Natural killer cell (primary cell): ENCODE data around the gene BNIP3. TPM values are rescaled to one million over a fixed set of nuclear protein-coding genes. Genes with fewer than 3 reads are reported as not detected.

Source experiments
- ATAC-seq, 3 donors: fragments of 150-1000 bp in 2 of 3; fragments of 200-7000 bp in 1 of 3; cut with Tn5 transposase; 1 replicate in 1 of 3; 2 replicates in 2 of 3; pipeline ENCODE4 v1.10.0; 2021; ENCODE audit warnings: mild to moderate bottlenecking in 2 of 3, moderate library complexity in 2 of 3
- DNase-seq, 2 donors: peaks; one replicate each; pipeline versions ENCODE4 v3.0.0 to v3.0.0-alpha.2; 2013 to 2021; ENCODE audit warnings: mixed read lengths in 1 of 2
- H3K27ac ChIP-seq: one replicate; pipeline ENCODE4 v1.5.1; 2013; ENCODE audit warnings: mild to moderate bottlenecking, low read length
- H3K27me3 ChIP-seq: one replicate; pipeline ENCODE4 v1.6.1; 2013; ENCODE audit warnings: low read length; ENCODE audit not compliant: control insufficient read depth, insufficient read depth
- H3K36me3 ChIP-seq: one replicate; pipeline ENCODE4 v1.6.1; 2013; ENCODE audit warnings: low read length; ENCODE audit not compliant: control insufficient read depth, insufficient read depth
- H3K4me1 ChIP-seq: one replicate; pipeline ENCODE4 v1.6.1; 2013; ENCODE audit warnings: low read length; ENCODE audit not compliant: control insufficient read depth, insufficient read depth
- H3K4me3 ChIP-seq: one replicate; pipeline ENCODE4 v1.5.1; 2013; ENCODE audit warnings: low read length
- H3K9me3 ChIP-seq: one replicate; pipeline ENCODE4 v1.6.1; 2013; ENCODE audit warnings: low read length; ENCODE audit not compliant: control insufficient read depth, insufficient read depth
- H3K27ac Mint-ChIP-seq, 2 donors: one replicate each; pipeline ENCODE4 v1.8.0; 2022; ENCODE audit warnings: mild to moderate bottlenecking in 2 of 2, mixed read lengths in 2 of 2, moderate library complexity in 1 of 2
- H3K27me3 Mint-ChIP-seq, 2 donors: one replicate each; pipeline ENCODE4 v1.8.0; 2022; ENCODE audit warnings: low read depth in 2 of 2, mixed read lengths in 2 of 2
- H3K36me3 Mint-ChIP-seq: one replicate; pipeline ENCODE4 v1.8.0; 2022; ENCODE audit warnings: mixed read lengths
- H3K4me1 Mint-ChIP-seq, 2 donors: one replicate each; pipeline ENCODE4 v1.8.0; 2022; ENCODE audit warnings: mixed read lengths in 2 of 2
- H3K4me3 Mint-ChIP-seq: one replicate; pipeline ENCODE4 v1.8.0; 2022; ENCODE audit warnings: mild to moderate bottlenecking, moderate library complexity, mixed read lengths
- H3K9me3 Mint-ChIP-seq, 2 donors: one replicate each; pipeline ENCODE4 v1.8.0; 2022; ENCODE audit warnings: mixed read lengths in 2 of 2
- WGBS: methylation state at CpG from one replicate; pipeline ENCODE4 v1.1.7; 2013; ENCODE audit warnings: missing lambda C conversion rate; ENCODE audit not compliant: insufficient coverage; 5-methylcytosine and 5-hydroxymethylcytosine counted together
- intact Hi-C: fragments of 100-400 bp; cut with micrococcal nuclease; formaldehyde crosslinking; loops from one replicate; pipeline ENCODE4 v1.14.2; 2022
- total RNA-seq, 4 donors: library from RNA; stranded (reverse); fragments of 120-200 nt in 1 of 4; gene quantifications; one replicate each; pipeline versions ENCODE4 v1.2.3 to v1.2.4, GENCODE V29; 2013 to 2022
- TF ChIP-seq, protein P1 (sequence below): fragments of 200-600 bp; IDR thresholded peaks from one replicate; pipeline ENCODE4 v1.8.0; 2022; ENCODE audit warnings: antibody characterized with exemption

BNIP3 gene
- total RNA-seq, 3 donors from 2014 or later (not counting 1 experiment from before 2014, with no cell fraction given): 9.9 to 12.9 (median 12.1) TPM

DNA sequence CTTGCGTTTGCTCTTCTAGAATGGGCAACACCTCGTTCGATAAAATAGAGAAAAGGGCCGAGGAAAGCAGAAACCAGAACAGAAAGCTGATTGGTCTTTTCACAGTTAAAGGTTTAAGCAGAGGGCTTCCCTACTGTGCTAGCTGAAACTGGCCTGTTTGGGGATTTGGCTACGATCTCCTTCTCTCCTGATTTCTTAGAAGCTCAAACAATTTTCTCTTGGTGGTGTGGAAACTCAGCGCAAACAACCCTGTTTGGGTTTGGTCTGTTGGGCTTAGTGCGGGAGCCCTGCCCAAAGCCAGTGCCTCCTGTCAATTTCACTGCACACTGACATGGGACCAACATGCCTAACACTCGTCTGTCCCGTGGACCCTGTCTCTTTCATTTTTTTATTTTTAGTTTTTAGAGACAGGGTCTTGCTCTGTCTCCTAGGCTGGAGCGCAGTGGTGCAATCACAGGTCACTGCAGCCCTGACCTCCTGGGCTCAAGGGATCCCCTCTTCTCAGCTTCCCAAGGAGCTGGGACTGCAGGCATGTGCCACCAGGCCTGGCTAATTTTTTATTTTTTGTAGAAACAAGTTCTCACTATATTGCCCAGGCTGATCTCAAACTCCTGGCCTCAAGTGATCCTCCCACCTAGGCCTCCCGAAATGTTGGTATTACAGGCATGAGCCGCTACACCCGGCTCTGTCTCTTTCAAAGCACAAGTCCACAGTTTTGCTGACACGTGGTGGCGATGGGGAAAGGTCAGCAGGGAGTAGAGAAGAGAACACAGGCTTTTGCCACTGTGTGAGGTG lies 16.5 kb upstream of the BNIP3 start:
- H3K9me3 Mint-ChIP-seq: no peaks in the 10 kb centered on the region
- H3K27me3 Mint-ChIP-seq: peaks cover 12 to 13% of the 10 kb centered on the region in 2 donors
- intact Hi-C loops: no loop called here
- no peak for ATAC-seq
- TF ChIP-seq, protein P1, sequence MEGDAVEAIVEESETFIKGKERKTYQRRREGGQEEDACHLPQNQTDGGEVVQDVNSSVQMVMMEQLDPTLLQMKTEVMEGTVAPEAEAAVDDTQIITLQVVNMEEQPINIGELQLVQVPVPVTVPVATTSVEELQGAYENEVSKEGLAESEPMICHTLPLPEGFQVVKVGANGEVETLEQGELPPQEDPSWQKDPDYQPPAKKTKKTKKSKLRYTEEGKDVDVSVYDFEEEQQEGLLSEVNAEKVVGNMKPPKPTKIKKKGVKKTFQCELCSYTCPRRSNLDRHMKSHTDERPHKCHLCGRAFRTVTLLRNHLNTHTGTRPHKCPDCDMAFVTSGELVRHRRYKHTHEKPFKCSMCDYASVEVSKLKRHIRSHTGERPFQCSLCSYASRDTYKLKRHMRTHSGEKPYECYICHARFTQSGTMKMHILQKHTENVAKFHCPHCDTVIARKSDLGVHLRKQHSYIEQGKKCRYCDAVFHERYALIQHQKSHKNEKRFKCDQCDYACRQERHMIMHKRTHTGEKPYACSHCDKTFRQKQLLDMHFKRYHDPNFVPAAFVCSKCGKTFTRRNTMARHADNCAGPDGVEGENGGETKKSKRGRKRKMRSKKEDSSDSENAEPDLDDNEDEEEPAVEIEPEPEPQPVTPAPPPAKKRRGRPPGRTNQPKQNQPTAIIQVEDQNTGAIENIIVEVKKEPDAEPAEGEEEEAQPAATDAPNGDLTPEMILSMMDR: no peak
- H3K27ac Mint-ChIP-seq: no peak overlapping the region
- H3K27ac ChIP-seq: no peak overlapping the region
- DNase-seq: no peak
- no peak overlapping the region for H3K4me3 ChIP-seq
- H3K4me3 Mint-ChIP-seq: no peak overlapping the region
- 82% methylated on average over 15 of the region's 15 CpGs for WGBS
- no peaks in the 10 kb centered on the region for H3K9me3 ChIP-seq
- no peaks in the 10 kb centered on the region for H3K4me1 ChIP-seq
- H3K36me3 Mint-ChIP-seq: no peaks in the 10 kb centered on the region
- no peaks in the 10 kb centered on the region for H3K4me1 Mint-ChIP-seq
- no peaks in the 10 kb centered on the region for H3K27me3 ChIP-seq
- no peaks in the 10 kb centered on the region for H3K36me3 ChIP-seq

DNA sequence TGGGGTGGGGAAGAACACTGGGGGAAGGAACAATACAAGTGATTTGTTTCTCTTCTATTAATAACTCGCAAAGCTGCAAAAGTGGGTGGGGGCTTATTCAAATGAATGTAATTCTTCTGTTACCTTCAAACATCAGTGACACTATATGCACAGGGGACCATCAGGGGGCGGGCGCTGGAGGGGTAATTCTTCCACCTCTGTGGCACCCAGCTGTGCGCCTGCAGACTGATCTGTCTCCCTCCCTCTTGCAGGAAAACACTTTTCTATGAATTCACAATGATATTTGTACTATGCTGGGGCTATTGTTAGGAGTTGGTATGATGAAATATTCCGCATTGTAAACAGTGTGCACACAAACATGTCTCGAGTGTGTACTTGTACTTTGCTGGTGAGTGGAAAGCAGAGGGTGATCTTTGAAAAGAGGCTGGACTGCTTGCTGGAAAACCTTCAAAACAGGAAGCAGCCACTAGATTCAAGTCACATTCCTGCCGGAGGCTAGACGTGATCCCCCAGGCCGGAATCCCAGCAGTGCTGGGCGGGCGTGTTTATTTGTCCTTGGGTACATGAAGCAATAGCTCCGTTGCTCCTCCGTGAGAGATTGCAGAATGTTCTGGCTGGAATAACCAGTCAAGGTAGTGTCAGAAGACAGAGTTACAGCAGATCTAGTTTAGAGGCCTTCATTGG lies 15.8 kb upstream of the BNIP3 start:
- no peaks in the 10 kb centered on the region for H3K36me3 Mint-ChIP-seq
- H3K27ac Mint-ChIP-seq: no peak overlapping the region
- H3K4me1 Mint-ChIP-seq: no peaks in the 10 kb centered on the region
- Histone ChIP-seq H3K27me3 (no peaks in the 10 kb centered on the region), H3K27ac (no peak overlapping the region), H3K4me1 (no peaks in the 10 kb centered on the region), H3K4me3 (no peak overlapping the region), H3K36me3 (no peaks in the 10 kb centered on the region), H3K9me3 (no peaks in the 10 kb centered on the region)
- DNase-seq (no peak), ATAC-seq (no peak)
- H3K9me3 Mint-ChIP-seq: no peaks in the 10 kb centered on the region
- peaks cover 7 to 13% of the 10 kb centered on the region in 2 donors for H3K27me3 Mint-ChIP-seq
- TF ChIP-seq, protein P1: no peak
- intact Hi-C loops: no loop called here
- H3K4me3 Mint-ChIP-seq: no peak overlapping the region
- WGBS: 87% methylated on average over 11 of the region's 13 CpGs

- Histone ChIP-seq H3K27ac (no peak overlapping the region), H3K36me3 (no peaks in the 10 kb centered on the region), H3K27me3 (no peaks in the 10 kb centered on the region), H3K9me3 (no peaks in the 10 kb centered on the region), H3K4me3 (no peak overlapping the region), H3K4me1 (no peaks in the 10 kb centered on the region)
- H3K4me3 Mint-ChIP-seq: no peak overlapping the region
- no peak overlapping the region for H3K27ac Mint-ChIP-seq
- ATAC-seq: no peak
- peaks cover 0 to 9% of the 10 kb centered on the region in 2 donors for H3K27me3 Mint-ChIP-seq
- no peaks in the 10 kb centered on the region for H3K9me3 Mint-ChIP-seq
- H3K4me1 Mint-ChIP-seq: no peaks in the 10 kb centered on the region
- H3K36me3 Mint-ChIP-seq: no peaks in the 10 kb centered on the region
- TF ChIP-seq, protein P1: no peak
- WGBS: 87% methylated on average over 16 of the region's 16 CpGs
- DNase-seq: no peak
- intact Hi-C loops: no loop called here
Measured at GRCh38 chr10:131996466-131997365, 15.0 kb upstream of the BNIP3 start.
